HG03066 (cell line): ENCODE data around the gene OR10G4.
"Not testable (repeated sequence)": the region's sequence is repeated elsewhere in the genome, so short reads cannot be mapped to it uniquely, and the experiment has no call there.

Source experiments
- ATAC-seq: cut with Tn5 transposase; IDR thresholded peaks from one replicate; pipeline ENCODE4 v1.9.1; 2021; ENCODE audit warnings: low read depth; ENCODE audit not compliant: unreplicated experiment

OR10G4 gene

GRCh38 chr11:124012697-124013096 is at the start of gene OR10G4:
OR10G4 (plus strand) TSS chr11:124012997; CDS start chr11:124015575, 2,578 bp downstream.
- ATAC-seq, result no peak

GRCh38 chr11:123973816-123974215 is 39.0 kb upstream of the OR10G4 start:
- no peak for ATAC-seq

GRCh38 chr11:123976770-123977560 is 35.8 kb upstream of the OR10G4 start:
- no peak for ATAC-seq

- ATAC-seq, result no peak
Observed at GRCh38 chr11:123977731-123978347, 35.0 kb upstream of the OR10G4 start, which contains the start of gene OR10S1. OR10S1 (minus strand) TSS chr11:123977781; CDS start chr11:123977664, 117 bp downstream.

- ATAC-seq, result no peak
Observed at GRCh38 chr11:123979311-123979710, 33.5 kb upstream of the OR10G4 start.

- ATAC-seq, result no peak
Observed at GRCh38 chr11:123995119-123995518, 17.7 kb upstream of the OR10G4 start, which contains the start of gene OR10G6. OR10G6 (minus strand) TSS chr11:123995161; CDS start chr11:123995161, 0 bp downstream.

GRCh38 chr11:124015837-124016236 is 3.0 kb downstream of the OR10G4 start:
- not testable (repeated sequence) for ATAC-seq

- no peak for ATAC-seq
Observed at GRCh38 chr11:124026498-124026897, 13.7 kb downstream of the OR10G4 start, which contains the start of gene OR10G8. OR10G8 (plus strand) TSS chr11:124026798; CDS start chr11:124029623, 2,825 bp downstream.

GRCh38 chr11:124036666-124037065 is 23.9 kb downstream of the OR10G4 start:
- ATAC-seq, result no peak

- no peak for ATAC-seq
Observed at GRCh38 chr11:124039557-124039956, 26.8 kb downstream of the OR10G4 start.

GRCh38 chr11:124041254-124041653 is 28.5 kb downstream of the OR10G4 start, which contains the start of gene OR10G7:
OR10G7 (minus strand) TSS chr11:124041325; CDS start chr11:124039001, 2,324 bp downstream.
- ATAC-seq, result no peak

- no peak for ATAC-seq
Observed at GRCh38 chr11:124043420-124043819, 30.6 kb downstream of the OR10G4 start.

- ATAC-seq, result no peak
Observed at GRCh38 chr11:124050748-124051147, 38.0 kb downstream of the OR10G4 start.

GRCh38 chr11:124052966-124053365 is 40.2 kb downstream of the OR10G4 start:
- no peak for ATAC-seq
